IgD-negative memory B cell (primary cell): ENCODE data around the gene BCL2. TPM values are rescaled to one million over a fixed set of nuclear protein-coding genes. Genes with fewer than 3 reads are reported as not detected.

Experiments
- H3K27ac Mint-ChIP-seq, 3 donors: one replicate each; pipeline ENCODE4 v1.8.0; 2020 to 2022; ENCODE audit warnings: mild to moderate bottlenecking in 3 of 3, mixed read lengths in 3 of 3, moderate library complexity in 1 of 3
- H3K27me3 Mint-ChIP-seq: one replicate; pipeline ENCODE4 v1.8.0; 2021; ENCODE audit warnings: mixed read lengths
- H3K36me3 Mint-ChIP-seq: one replicate; pipeline ENCODE4 v1.8.0; 2020; ENCODE audit warnings: mild to moderate bottlenecking, mixed read lengths
- H3K4me1 Mint-ChIP-seq, 3 donors: one replicate each; pipeline ENCODE4 v1.8.0; 2020 to 2022; ENCODE audit warnings: mixed read lengths in 3 of 3, mild to moderate bottlenecking in 1 of 3
- H3K4me3 Mint-ChIP-seq, 4 donors: one replicate each; pipeline ENCODE4 v1.8.0; 2020 to 2022; ENCODE audit warnings: mild to moderate bottlenecking in 4 of 4, mixed read lengths in 4 of 4, moderate library complexity in 3 of 4
- H3K9me3 Mint-ChIP-seq, 3 donors: one replicate each; pipeline ENCODE4 v1.8.0; 2020 to 2021; ENCODE audit warnings: mixed read lengths in 3 of 3, mild to moderate bottlenecking in 1 of 3
- polyA plus RNA-seq: library from polyadenylated mRNA; unstranded; fragments of 300-500 nt; fragmentation: Illumina TruSeq; gene quantifications from one replicate; pipeline ENCODE4 v1.2.3, GENCODE V29; 2021

BCL2 gene
- polyA plus RNA-seq, 1 donor from 2014 or later, result 36.2 TPM

DNA sequence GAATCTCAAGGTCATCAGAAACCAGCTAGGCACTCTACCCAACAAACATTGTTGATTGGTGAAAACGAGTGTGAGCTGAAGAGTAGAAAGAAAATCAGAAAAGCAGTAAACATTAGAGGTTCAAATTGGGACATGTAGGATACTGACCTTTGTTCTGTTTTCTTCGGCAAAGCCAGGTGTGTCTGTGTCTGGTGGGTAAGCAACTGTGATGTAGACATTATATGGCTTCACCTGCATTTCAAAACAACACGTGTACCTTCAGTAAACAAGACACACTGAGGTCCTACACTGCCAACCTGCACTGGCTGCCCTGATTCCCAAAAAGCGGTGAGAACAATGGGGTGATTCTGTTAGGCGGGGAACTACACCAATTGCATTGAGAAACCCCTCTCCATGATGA is 24.7 kb upstream of the BCL2 start:
- peaks cover 6 to 13% (median 10%) of the 10 kb centered on the region in 3 donors for H3K4me1 Mint-ChIP-seq
- no peak overlapping the region for H3K4me3 Mint-ChIP-seq
- H3K9me3 Mint-ChIP-seq, result no peaks in the 10 kb centered on the region
- no peaks in the 10 kb centered on the region for H3K27me3 Mint-ChIP-seq
- peaks cover 4% of the 10 kb centered on the region for H3K36me3 Mint-ChIP-seq
- H3K27ac Mint-ChIP-seq, result no peak overlapping the region

DNA sequence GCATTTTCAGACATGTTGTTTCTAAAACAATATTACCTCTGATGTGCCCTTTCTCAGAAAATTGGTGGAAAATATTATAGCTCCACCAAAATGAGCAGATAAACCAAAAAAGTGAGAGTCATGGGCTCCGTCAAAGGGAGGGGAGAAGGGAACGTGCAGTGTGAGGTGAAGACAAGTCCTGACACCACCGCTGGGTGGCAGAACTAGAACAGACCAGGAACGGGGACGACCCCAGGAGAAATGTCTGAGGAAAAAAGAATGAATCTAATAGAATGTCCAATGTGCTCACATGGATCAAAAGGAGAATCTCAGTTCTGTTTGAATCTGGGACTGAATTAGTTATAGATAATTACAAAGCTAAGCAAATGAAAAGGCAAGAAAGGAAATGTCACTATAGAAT is 22.6 kb upstream of the BCL2 start:
- H3K36me3 Mint-ChIP-seq, result peaks cover 4% of the 10 kb centered on the region
- H3K4me3 Mint-ChIP-seq, result no peak overlapping the region
- peaks cover 0 to 13% (median 3%) of the 10 kb centered on the region in 3 donors for H3K4me1 Mint-ChIP-seq
- peak overlapping the region in 1 of 3 donors; percentile 44 for H3K27ac Mint-ChIP-seq
- no peaks in the 10 kb centered on the region for H3K27me3 Mint-ChIP-seq
- no peaks in the 10 kb centered on the region for H3K9me3 Mint-ChIP-seq

DNA sequence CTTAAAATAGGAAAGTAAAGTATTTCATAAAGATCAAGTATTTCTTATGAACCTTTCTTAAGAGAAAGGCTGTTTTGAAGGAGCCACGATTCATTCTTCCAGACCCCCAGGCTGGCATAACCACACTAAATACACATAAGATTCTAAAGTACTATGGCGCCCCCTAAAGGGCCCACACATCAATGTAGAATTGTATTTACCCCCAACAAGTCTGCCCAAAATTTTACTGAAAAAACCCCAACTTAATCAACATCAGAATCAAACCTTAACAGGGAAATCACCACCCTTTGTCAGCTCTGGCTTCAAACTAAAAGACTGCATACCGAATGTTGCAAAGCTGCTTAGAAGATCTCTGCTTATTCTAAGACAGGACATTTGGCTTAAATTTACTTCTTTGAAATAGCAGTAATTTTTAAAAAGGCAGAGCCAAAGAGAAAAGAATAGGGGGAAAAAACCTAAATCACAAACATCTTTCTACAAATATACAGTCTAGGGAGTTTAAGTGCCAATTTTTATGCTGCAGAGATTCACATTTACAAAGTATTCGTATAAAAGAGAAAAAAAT is 20.4 kb upstream of the BCL2 start:
- no peaks in the 10 kb centered on the region for H3K27me3 Mint-ChIP-seq
- H3K27ac Mint-ChIP-seq, result peak overlapping the region in 1 of 3 donors; percentile 73
- H3K4me3 Mint-ChIP-seq, result no peak overlapping the region
- H3K36me3 Mint-ChIP-seq, result peaks cover 3% of the 10 kb centered on the region
- no peaks in the 10 kb centered on the region for H3K9me3 Mint-ChIP-seq
- peaks cover 0 to 6% (median 3%) of the 10 kb centered on the region in 3 donors for H3K4me1 Mint-ChIP-seq

DNA sequence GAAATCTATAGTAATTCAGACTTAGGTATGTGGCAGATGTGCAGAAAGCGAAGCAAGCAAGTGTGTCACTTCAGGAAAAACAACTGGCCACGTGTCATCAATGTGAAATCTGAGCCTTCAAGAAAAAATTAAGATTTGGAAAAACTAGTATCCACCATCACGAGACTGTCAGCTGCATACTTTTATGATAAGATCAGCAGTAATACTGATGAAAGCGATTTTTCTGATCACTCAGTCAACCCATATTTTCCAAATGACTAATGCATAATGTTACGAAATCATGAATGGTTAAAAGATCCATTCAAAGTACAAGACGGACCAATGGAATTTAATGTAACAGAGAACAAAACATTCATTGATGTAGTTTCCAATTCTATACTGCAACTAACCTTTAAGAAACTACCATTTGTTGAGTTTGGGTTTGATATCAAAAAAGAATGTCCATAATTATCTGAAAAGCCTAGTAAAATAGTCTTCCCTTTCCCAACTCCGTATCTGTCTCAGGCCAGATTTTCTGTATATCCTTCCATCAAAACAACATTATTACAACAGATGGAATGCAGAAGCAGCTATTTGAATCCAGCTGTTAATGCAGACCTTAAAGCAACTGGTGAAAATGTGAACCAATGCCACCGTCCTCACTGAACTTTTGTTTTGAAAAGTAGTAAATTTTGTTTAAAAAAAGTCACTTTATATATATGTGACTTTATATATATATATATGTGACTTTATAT is 17.0 kb upstream of the BCL2 start:
- Mint-ChIP-seq H3K27me3 (no peaks in the 10 kb centered on the region), H3K4me3 (no peak overlapping the region), H3K27ac (no peak overlapping the region), H3K36me3 (peaks cover 11% of the 10 kb centered on the region), H3K4me1 (peaks cover 0 to 3% (median 0%) of the 10 kb centered on the region in 3 donors), H3K9me3 (no peaks in the 10 kb centered on the region)

DNA sequence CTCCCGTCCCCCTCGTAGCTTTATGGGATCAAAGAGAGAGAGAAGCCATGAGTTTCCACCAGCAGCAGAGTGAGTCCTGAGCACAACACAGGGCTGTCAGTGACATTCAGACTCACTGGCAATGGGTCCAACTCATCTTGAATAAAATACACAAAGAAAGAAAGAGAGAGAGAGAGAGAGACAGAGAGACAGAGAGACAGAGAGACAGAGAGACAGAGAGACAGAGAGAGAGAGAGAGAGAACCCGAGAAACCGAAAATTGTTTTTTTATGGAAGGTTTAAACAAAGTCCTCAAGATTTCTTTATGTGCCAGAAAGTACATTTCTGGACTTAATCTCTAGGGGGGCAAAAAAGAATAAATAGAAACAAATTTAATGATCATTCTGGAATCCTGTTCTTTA is 11.5 kb upstream of the BCL2 start:
- H3K4me1 Mint-ChIP-seq, result no peaks in the 10 kb centered on the region
- H3K27me3 Mint-ChIP-seq, result no peaks in the 10 kb centered on the region
- H3K27ac Mint-ChIP-seq, result no peak overlapping the region
- no peak overlapping the region for H3K4me3 Mint-ChIP-seq
- H3K9me3 Mint-ChIP-seq, result no peaks in the 10 kb centered on the region
- H3K36me3 Mint-ChIP-seq, result peaks cover 13% of the 10 kb centered on the region

DNA sequence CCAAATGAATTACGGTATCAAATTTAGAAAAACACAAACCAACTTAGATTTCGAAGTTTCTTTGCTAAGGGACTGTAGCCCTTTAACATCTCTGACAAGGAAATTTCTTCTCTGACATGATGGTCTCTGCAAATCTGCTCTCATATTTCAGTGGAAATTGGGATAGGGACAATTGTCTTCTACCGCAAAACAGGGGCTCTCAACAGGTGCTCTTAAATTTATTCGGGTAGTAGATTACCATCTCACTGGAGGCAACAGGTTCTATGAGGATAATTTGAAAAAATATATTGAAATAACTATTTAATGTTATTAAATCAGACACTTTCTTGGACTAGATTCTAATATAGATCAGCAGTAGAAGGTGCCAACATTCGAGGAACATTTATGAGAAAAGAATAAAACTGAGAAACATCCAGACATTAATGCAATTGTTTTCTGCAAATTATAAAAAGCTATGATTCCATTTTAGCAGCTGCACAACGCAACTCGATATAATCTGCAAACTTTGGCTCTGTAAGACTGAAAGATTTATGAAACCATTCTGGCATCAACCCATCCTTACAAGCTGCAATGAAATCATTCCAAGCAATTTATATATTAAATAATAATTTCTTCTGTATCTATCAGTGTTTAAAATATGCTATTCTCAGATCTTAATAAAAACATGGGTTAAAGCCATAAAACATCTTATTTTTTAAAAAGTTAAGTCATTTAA is 10.0 kb upstream of the BCL2 start:
- no peaks in the 10 kb centered on the region for H3K9me3 Mint-ChIP-seq
- peaks cover 6% of the 10 kb centered on the region for H3K36me3 Mint-ChIP-seq
- no peak overlapping the region for H3K4me3 Mint-ChIP-seq
- no peaks in the 10 kb centered on the region for H3K4me1 Mint-ChIP-seq
- no peaks in the 10 kb centered on the region for H3K27me3 Mint-ChIP-seq
- H3K27ac Mint-ChIP-seq, result no peak overlapping the region

DNA sequence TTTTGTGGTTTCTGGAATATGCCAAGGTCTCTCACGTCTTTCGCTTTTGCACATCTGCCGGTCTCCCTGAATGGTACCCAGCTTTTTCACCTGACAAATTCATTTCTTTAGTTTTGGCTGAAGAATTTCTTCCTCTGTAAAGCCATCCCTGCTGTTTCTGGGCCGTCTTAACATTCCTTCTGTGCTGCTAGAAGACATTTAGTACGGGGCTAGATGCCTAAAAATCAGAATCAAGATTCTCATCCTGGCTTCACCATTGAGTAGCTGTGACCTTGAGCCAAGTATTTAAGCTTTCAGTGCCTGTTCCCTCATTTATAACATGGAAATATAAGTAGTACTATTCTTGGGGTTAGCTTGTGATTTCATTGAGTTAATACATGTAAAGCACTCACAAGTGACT is 6.4 kb upstream of the BCL2 start:
- Mint-ChIP-seq H3K9me3 (no peaks in the 10 kb centered on the region), H3K27me3 (no peaks in the 10 kb centered on the region), H3K36me3 (peaks cover 3% of the 10 kb centered on the region), H3K4me3 (no peak overlapping the region), H3K4me1 (peaks cover 13 to 17% (median 15%) of the 10 kb centered on the region in 3 donors), H3K27ac (no peak overlapping the region)

DNA sequence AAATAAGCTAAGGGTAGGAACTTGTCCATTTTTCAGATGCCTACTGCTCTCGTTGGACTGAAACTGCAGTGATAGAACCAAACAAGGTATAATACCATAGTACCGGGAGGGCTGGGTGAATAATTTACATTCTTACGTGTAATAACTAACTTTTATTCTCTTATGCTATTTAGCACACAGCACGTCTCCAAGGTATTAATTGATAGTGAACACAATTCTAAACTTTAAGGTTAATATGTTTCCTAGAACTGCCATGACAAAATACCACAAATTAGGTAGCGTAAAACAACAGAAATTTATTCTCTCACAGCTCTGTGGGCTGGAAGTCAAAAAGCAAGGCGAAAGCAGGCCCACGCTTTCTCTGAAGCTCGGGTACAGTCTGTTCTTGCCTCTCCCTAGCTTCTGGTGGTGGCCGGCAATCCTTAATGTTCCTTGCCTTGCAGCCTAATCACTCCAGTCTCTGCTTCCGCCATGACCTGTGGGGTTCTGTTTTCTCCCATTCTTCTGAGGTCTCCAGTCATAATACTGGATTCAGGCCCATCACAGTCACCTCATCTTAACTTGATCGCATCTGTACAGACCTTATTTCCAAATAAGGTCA is 5.6 kb upstream of the BCL2 start:
- no peaks in the 10 kb centered on the region for H3K27me3 Mint-ChIP-seq
- no peak overlapping the region for H3K27ac Mint-ChIP-seq
- peaks cover 13 to 19% (median 16%) of the 10 kb centered on the region in 3 donors for H3K4me1 Mint-ChIP-seq
- H3K36me3 Mint-ChIP-seq, result peaks cover 3% of the 10 kb centered on the region
- H3K4me3 Mint-ChIP-seq, result no peak overlapping the region
- no peaks in the 10 kb centered on the region for H3K9me3 Mint-ChIP-seq

DNA sequence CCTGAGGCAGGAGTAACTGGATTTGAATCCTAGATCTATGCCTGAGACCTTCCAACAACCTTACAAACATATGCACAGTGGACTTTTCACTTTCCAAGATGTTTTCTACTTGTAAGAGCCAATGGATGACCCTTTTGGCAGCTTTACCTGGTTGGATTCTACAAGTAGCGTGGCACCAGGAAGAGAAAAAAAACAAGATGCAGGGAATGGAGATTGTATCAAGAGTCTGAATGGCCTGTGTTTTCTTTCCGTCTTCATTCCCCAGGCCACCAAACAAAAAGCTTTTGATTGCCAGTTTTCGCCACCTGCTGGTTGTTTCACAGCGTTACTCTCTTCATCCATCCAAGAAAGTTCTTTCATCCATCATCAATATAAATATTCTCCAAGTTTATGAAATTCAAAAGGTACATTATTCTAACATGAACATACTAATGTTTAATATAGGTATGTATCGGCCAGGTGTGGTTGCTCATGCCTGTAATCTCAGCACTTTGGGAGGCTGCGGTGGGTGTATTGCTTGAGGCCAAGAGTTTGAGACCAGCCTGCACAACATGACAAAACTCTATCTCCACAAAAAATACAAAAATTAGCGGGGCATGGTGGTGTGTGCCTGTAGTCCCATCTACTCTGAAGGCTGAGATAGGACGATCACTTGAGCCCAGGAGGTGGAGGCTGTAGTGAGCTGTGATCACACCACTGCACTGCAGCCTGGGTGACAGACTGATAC is 3.5 kb upstream of the BCL2 start:
- no peaks in the 10 kb centered on the region for H3K27me3 Mint-ChIP-seq
- H3K36me3 Mint-ChIP-seq, result peaks cover 1% of the 10 kb centered on the region
- peaks cover 13 to 21% (median 19%) of the 10 kb centered on the region in 3 donors for H3K4me1 Mint-ChIP-seq
- H3K27ac Mint-ChIP-seq, result peak overlapping the region in 2 of 3 donors; percentile 65 to 66
- H3K4me3 Mint-ChIP-seq, result peak overlapping the region in 2 of 4 donors; percentile 59 to 89
- no peaks in the 10 kb centered on the region for H3K9me3 Mint-ChIP-seq

DNA sequence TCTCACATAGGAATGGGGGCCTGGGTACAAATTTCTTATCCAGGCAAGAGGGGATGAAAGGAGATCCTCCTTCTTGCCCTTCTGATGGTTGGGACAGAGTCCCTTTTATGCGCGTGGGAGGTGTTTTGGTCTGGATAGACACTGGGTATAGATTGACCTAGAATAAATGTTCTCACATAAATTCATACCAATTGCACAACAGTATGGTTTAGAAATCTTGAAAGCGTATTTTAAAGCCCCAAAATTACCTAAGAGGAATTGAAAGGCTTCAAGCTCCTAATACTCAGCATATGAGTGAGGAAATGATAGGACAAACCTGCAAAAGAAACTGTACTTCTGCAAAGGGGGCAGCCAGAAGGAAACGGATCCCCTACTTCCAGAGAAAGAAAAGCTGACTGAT is 2.6 kb upstream of the BCL2 start:
- Mint-ChIP-seq H3K27me3 (no peaks in the 10 kb centered on the region), H3K4me1 (peaks cover 16 to 21% (median 19%) of the 10 kb centered on the region in 3 donors), H3K9me3 (no peaks in the 10 kb centered on the region), H3K4me3 (peak overlapping the region in 3 of 4 donors; percentile 6 to 92 (median 89)), H3K36me3 (no peaks in the 10 kb centered on the region), H3K27ac (peak overlapping the region; percentile 16 to 70 (median 65))

DNA sequence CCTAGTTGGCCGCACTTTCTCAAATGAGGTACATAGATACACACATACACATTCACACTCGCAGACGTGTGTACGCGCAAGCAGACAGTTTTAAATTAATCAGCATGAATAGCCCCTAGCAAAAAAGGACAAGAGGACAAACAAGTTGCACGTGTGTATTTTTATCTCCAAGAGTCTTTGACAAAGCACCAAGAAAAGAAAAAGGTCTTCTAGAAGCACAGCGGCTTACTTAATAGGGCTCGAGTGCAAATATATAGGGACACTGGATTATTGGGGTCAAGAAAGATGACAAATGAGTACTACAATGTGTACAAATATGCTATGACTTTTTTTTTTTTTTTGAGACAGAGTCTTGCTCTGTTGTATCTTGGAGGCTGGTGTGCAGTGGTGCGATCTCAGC is 1.7 kb upstream of the BCL2 start:
- H3K4me1 Mint-ChIP-seq, result peaks cover 18 to 27% (median 22%) of the 10 kb centered on the region in 3 donors
- no peaks in the 10 kb centered on the region for H3K27me3 Mint-ChIP-seq
- peak overlapping the region; percentile 86 to 95 (median 90) for H3K4me3 Mint-ChIP-seq

DNA sequence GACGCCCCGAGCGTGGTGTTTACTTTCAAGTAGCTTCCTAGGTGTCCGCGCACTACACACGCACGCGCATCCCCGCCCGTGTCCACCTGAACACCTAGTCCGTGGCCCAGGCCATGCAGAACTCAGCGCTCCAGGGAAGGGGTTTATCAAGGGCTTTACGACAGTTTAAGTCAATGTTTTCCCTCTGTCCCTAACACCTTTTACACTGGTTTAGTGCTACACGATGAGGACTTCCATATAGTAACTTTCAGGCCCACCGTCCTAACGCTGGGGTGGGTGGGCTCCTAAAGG is 1.4 kb upstream of the BCL2 start:
- Mint-ChIP-seq H3K27ac (peak overlapping the region; percentile 70 to 94 (median 80)), H3K4me3 (peak overlapping the region; percentile 86 to 95 (median 90)), H3K27me3 (no peaks in the 10 kb centered on the region), H3K9me3 (no peaks in the 10 kb centered on the region), H3K36me3 (no peaks in the 10 kb centered on the region), H3K4me1 (peaks cover 19 to 27% (median 22%) of the 10 kb centered on the region in 3 donors)

More for the DNA sequence above, 1.7 kb upstream of the BCL2 start:
- Mint-ChIP-seq H3K36me3 (no peaks in the 10 kb centered on the region), H3K27ac (peak overlapping the region; percentile 70 to 94 (median 80)), H3K9me3 (no peaks in the 10 kb centered on the region)

DNA sequence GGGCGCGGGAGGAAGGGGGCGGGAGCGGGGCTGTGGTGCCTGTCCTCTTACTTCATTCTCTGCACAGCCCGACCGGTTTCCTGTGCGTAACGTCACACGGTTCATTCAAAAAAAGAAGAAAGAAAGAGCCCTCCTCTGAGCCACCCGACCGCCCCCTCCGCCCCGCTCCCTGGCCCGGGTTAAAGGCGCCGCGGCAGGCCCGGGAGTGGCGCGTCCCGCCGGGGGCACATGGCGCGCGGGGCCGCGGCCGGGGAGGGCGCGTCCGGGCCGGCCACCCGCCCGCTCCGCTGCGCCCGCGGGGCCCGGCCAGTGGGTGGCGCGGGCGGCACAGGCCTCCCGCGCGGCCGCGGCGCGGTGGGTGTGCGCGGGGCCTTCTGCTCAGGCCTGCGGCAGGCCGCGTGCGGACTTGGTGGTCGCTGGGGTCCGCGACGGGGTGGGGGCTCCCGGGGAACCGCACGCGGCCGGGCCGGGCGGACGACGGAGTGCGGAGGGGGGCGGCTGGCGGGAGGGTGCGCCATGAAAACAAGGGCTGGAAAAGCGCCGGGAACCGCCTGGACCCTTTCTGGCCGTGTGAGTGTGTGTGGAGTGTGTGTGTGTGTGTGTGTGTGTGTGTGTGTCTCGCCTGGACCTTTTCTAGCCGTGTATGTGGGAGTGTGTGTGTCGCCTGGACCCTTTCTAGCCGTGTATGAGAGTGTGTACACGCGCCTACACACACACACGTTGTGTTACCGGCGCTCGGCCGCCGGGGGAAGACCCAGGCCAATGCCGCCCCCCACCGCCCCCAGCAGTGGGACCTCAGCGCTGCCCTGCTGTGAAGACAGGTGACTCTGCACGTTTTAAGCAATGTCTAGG is 780 bp upstream of the BCL2 start:
- no peaks in the 10 kb centered on the region for H3K9me3 Mint-ChIP-seq
- no peaks in the 10 kb centered on the region for H3K27me3 Mint-ChIP-seq
- no peaks in the 10 kb centered on the region for H3K36me3 Mint-ChIP-seq
- H3K4me1 Mint-ChIP-seq, result peaks cover 21 to 29% (median 27%) of the 10 kb centered on the region in 3 donors
- H3K4me3 Mint-ChIP-seq, result peak overlapping the region; percentile 86 to 95 (median 91)
- peak overlapping the region; percentile 70 to 94 (median 88) for H3K27ac Mint-ChIP-seq

DNA sequence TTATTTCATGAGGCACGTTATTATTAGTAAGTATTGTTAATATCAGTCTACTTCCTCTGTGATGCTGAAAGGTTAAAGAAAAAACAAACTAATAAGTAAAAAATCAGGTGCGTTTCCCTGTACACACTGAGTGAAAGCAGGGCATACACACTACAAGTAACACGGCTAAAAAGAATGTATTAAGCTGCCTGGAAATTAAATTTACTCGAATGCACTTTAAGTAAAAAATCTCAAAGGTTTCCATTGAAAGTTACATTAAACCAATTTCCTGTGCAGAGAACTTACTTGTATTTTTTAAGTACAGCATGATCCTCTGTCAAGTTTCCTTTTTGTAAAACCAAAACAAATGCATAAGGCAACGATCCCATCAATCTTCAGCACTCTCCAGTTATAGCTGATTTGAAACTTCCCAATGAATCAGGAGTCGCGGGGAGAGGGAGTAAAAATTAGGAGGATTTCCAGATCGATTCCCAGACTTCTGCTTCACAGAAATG is 633 bp downstream of the BCL2 start:
- H3K4me3 Mint-ChIP-seq, result peak overlapping the region; percentile 89 to 99 (median 97)
- H3K27me3 Mint-ChIP-seq, result no peaks in the 10 kb centered on the region
- peaks cover 34 to 43% (median 40%) of the 10 kb centered on the region in 3 donors for H3K4me1 Mint-ChIP-seq
- peak overlapping the region; percentile 70 to 96 (median 70) for H3K27ac Mint-ChIP-seq
- no peaks in the 10 kb centered on the region for H3K36me3 Mint-ChIP-seq
- H3K9me3 Mint-ChIP-seq, result no peaks in the 10 kb centered on the region
